Spleen (tissue), 11 donors: Measurements from ENCODE around the gene GOLT1A. TPM values are rescaled to one million over a fixed set of nuclear protein-coding genes. Genes with fewer than 3 reads are reported as not detected.

Experiments
- DNase-seq: peaks from one replicate; pipeline ENCODE4 v3.0.0-alpha.2; 2020
- H3K27ac ChIP-seq, 8 donors: fragments of 200-600 bp; sonication (generic) in 7 of 8; 1 replicate in 4 of 8; 2 replicates in 4 of 8; pipeline versions ENCODE4 v1.5.0 to v1.8.0; 2016 to 2021; ENCODE audit warnings: inconsistent platforms in 4 of 8, mild to moderate bottlenecking in 4 of 8, moderate library complexity in 1 of 8
- H3K27me3 ChIP-seq, 7 donors: fragments of 200-600 bp; sonication (generic) in 6 of 7; replicated peaks in 1 of 7; 1 replicate in 4 of 7; 2 replicates in 3 of 7; pipeline versions ENCODE4 v1.5.0 to v1.8.0; 2016 to 2021; ENCODE audit warnings: inconsistent platforms in 3 of 7, mild to moderate bottlenecking in 1 of 7
- H3K36me3 ChIP-seq, 6 donors: fragments of 200-600 bp; sonication (generic) in 5 of 6; 1 replicate in 4 of 6; 2 replicates in 2 of 6; pipeline versions ENCODE4 v1.5.0 to v1.8.0; 2016 to 2021; ENCODE audit warnings: inconsistent platforms in 2 of 6
- H3K4me1 ChIP-seq, 6 donors: fragments of 200-600 bp; sonication (generic) in 5 of 6; 1 replicate in 3 of 6; 2 replicates in 3 of 6; pipeline versions ENCODE4 v1.5.0 to v1.8.0; 2016 to 2021; ENCODE audit warnings: inconsistent platforms in 3 of 6
- H3K4me3 ChIP-seq, 8 donors: fragments of 200-600 bp; sonication (generic) in 7 of 8; 1 replicate in 4 of 8; 2 replicates in 4 of 8; pipeline versions ENCODE4 v1.5.0 to v1.8.0; 2016 to 2021; ENCODE audit warnings: inconsistent platforms in 4 of 8, mild to moderate bottlenecking in 4 of 8, moderate library complexity in 2 of 8
- H3K9me3 ChIP-seq, 8 donors: fragments of 200-600 bp; sonication (generic) in 7 of 8; 1 replicate in 4 of 8; 2 replicates in 4 of 8; pipeline versions ENCODE4 v1.5.0 to v1.8.0; 2016 to 2021; ENCODE audit warnings: inconsistent platforms in 4 of 8
- CTCF ChIP-seq, 11 experiments: fragments of 200-600 bp in 7 of 11; fragments of 450-650 bp in 4 of 11; sonication (generic) in 4 of 11; IDR thresholded peaks in 8 of 11; conservative IDR thresholded peaks in 3 of 11; 1 replicate in 7 of 11; 2 replicates in 4 of 11; pipeline versions ENCODE4 v1.4.0 to v1.8.0; 2016 to 2021; ENCODE audit warnings: antibody characterized with exemption in 11 of 11, inconsistent platforms in 4 of 11, mild to moderate bottlenecking in 1 of 11
- POLR2A ChIP-seq, 3 donors: fragments of 450-650 bp; IDR thresholded peaks; one replicate each; pipeline ENCODE4 v1.5.1; 2017; ENCODE audit warnings: antibody characterized with exemption in 3 of 3, mild to moderate bottlenecking in 1 of 3
- POLR2AphosphoS5 ChIP-seq, 3 donors: sonication (generic); formaldehyde crosslinking; IDR thresholded peaks; one replicate each; pipeline ENCODE4 v1.5.1; 2017; ENCODE audit warnings: antibody characterized with exemption in 3 of 3
- WGBS, 5 donors: extraction: QIAGEN DNeasy Blood & Tissue Kit in 3 of 5; methylation state at CpG; one replicate each; pipeline versions ENCODE4 v1.1.5 to v1.1.7; 2013 to 2018; 5-methylcytosine and 5-hydroxymethylcytosine counted together
- intact Hi-C: fragments of 100-400 bp; cut with DNase I; formaldehyde crosslinking; loops from one replicate; pipeline ENCODE4 v1.15.0; 2023; ENCODE audit warnings: low total_unique reads
- polyA plus RNA-seq, 3 donors: library from polyadenylated mRNA; stranded (reverse); fragments of 200-250 nt; gene quantifications; one replicate each; pipeline ENCODE4 v1.2.1, GENCODE V29; 2013
- total RNA-seq, 7 donors: library from RNA; depleted of rRNA in 3 of 7; stranded (reverse); fragments of >200 nt in 3 of 7; fragmentation: NEBNext Ultra II Directional in 4 of 7; extraction: Animal tissue kit (Norgen Biotek cat#: 25700) in 4 of 7; gene quantifications; one replicate each; pipeline versions ENCODE4 v1.1.0 to v1.2.1, GENCODE V29; 2016 to 2021
- donor health status: healthy with polysubstance abuse.
- donor health status: DM: no; HTN: no; CAD: no; lungs with moderate emphysema.
- donor health status: DM: no; HTN: no; CAD: no.
- donor health status: Bipolar disorder and iron deficiency.
- donor health status: healthy.
- donor health status: DM: no; HTN: no; CAD: no.
- donor health status: DM: yes; HTN: yes; CAD: no.

Gene GOLT1A
- total and polyA plus RNA-seq, 10 donors: 0.13 to 0.24 TPM; not detected in 8

DNA sequence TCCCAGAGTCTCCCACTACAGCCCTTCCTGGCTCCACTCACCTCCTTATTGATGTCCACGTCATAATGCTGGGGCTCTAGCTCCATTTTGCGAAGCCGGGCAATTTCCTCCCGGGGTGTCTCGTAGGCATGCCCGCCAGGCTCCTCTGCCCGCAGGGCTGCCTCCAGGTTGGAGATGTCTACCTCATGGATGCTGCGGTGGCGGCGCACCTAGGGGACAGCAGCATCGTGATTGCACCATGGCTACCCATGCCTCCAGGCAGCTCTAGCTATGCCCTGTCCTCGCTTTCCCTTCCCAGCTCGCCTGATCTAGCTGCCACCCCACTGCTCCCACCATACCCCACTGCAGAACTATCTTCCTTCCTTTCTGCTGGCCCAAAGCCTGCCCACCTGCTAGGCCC is 15.1 kb upstream of the GOLT1A start:
- peaks cover 0 to 6% (median 0%) of the 10 kb centered on the region in 6 donors for H3K36me3 ChIP-seq
- DNase-seq: no peak
- no peak overlapping the region for H3K4me3 ChIP-seq
- intact Hi-C loops: no loop called here
- WGBS, 5 donors: 88 to 97% (median 95%) methylated on average over 13 of the region's 13 CpGs
- H3K4me1 ChIP-seq: peaks cover 0 to 15% (median 7%) of the 10 kb centered on the region in 6 donors
- no peaks in the 10 kb centered on the region for H3K9me3 ChIP-seq
- no peak for TF ChIP-seq POLR2A (IDR thresholded peaks at IDR 0.05)
- H3K27me3 ChIP-seq: no peaks in the 10 kb centered on the region
- H3K27ac ChIP-seq: no peak overlapping the region

DNA sequence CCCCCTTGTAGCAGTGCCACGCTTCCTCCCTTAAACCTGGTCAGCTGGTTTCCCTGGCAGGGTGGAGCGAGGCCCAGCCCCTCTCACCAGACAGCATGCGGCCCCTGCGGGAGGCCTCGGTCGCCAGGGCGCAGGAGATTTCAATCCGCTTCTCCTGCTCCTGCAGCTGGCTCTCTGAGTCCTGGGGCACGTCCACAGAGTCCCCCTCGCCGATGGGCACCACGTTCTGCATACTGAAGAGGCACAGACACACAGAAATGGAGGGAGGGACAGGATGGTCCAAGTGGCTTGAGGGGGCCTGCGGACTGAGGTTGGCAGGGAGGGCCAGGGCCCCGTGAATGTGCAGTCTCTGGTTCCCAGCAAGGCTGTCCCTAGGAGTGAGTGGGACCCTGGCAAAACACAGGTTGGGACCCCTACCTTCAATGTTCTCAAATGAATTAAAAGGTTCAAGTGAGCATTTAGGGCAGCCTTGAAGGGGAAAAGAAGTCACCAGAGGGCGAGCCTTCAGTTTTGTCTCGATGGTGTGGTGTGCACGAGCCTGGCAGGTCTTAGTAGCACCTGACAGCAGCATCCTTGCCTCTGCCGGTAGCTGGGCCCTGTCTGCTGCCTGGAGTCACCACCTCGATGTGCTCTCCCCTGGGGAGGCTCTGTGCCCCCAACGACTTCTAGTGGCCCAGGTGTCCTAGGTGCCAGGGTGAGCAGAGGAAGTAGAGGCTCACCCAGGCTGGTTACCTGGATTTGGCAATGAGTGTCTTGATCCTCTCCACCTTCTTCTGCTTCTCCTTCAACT is 14.4 kb upstream of the GOLT1A start:
- no peak overlapping the region for H3K4me3 ChIP-seq
- peaks cover 0 to 15% (median 7%) of the 10 kb centered on the region in 6 donors for H3K4me1 ChIP-seq
- H3K36me3 ChIP-seq: peaks cover 0 to 6% (median 0%) of the 10 kb centered on the region in 6 donors
- no peaks in the 10 kb centered on the region for H3K27me3 ChIP-seq
- intact Hi-C loops: no loop called here
- H3K27ac ChIP-seq: no peak overlapping the region
- TF ChIP-seq POLR2A (IDR thresholded peaks at IDR 0.05) (no peak), CTCF (IDR thresholded peaks at IDR 0.05 in 8 of 11, conservative IDR thresholded peaks at IDR 0.05 in 3 of 11) (no peak), POLR2AphosphoS5 (IDR thresholded peaks at IDR 0.05) (no peak)
- whole genome bisulfite sequencing, 5 donors: 74 to 90% (median 88%) methylated on average over 20 of the region's 20 CpGs
- DNase-seq: no peak
- H3K9me3 ChIP-seq: no peaks in the 10 kb centered on the region

DNA sequence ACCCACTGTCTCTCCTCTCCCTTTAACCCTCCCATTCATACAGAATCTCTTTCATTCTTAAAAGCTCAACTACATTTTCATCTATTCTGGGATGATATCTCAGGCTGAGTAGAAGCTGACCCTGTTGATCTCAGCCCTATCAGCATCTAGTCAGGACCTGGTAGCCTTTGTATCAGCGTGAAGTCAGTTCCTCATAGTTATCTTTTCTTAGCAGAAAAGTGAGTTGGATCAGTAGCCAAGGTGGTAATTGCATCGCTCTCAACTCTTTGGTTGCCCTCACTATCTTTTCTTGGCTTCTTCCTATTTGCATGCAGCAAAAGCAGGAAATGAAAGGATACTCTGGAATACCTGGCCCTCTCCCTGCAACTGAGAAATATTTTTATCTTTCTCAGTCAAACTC is 13.6 kb upstream of the GOLT1A start:
- DNase-seq: no peak
- no peak for TF ChIP-seq POLR2AphosphoS5 (IDR thresholded peaks at IDR 0.05)
- TF ChIP-seq POLR2A (IDR thresholded peaks at IDR 0.05): no peak
- no peak for TF ChIP-seq CTCF (IDR thresholded peaks at IDR 0.05 in 8 of 11, conservative IDR thresholded peaks at IDR 0.05 in 3 of 11)
- intact Hi-C loops: no loop called here
- Histone ChIP-seq H3K27me3 (no peaks in the 10 kb centered on the region), H3K27ac (no peak overlapping the region), H3K36me3 (peaks cover 0 to 6% (median 0%) of the 10 kb centered on the region in 6 donors), H3K4me1 (peaks cover 0 to 15% (median 7%) of the 10 kb centered on the region in 6 donors), H3K4me3 (no peak overlapping the region), H3K9me3 (no peaks in the 10 kb centered on the region)
- 94 to 100% (median 96%) methylated on average over 2 of the region's 2 CpGs for WGBS, 5 donors

- Histone ChIP-seq H3K4me1 (peaks cover 0 to 15% (median 7%) of the 10 kb centered on the region in 6 donors), H3K27me3 (no peaks in the 10 kb centered on the region), H3K9me3 (no peaks in the 10 kb centered on the region), H3K27ac (peak overlapping the region in 4 of 8 donors; percentile 8 to 44 (median 17)), H3K4me3 (no peak overlapping the region), H3K36me3 (peaks cover 0 to 6% (median 0%) of the 10 kb centered on the region in 6 donors)
- intact Hi-C loops: no loop called here
- 72 to 89% (median 78%) methylated on average over 15 to 16 of the region's 16 CpGs for WGBS, 5 donors
- no peak for DNase-seq
- TF ChIP-seq CTCF (IDR thresholded peaks at IDR 0.05 in 8 of 11, conservative IDR thresholded peaks at IDR 0.05 in 3 of 11) (no peak), POLR2A (IDR thresholded peaks at IDR 0.05) (no peak), POLR2AphosphoS5 (IDR thresholded peaks at IDR 0.05) (peak in 1 of 3 donors; percentile 22)
Measured at GRCh38 chr1:204225841-204226735, 12.3 kb upstream of the GOLT1A start.
